HG03064 (cell line): Measurements from ENCODE around the gene ATP6V1G1.

Source experiments
- ATAC-seq: cut with Tn5 transposase; IDR thresholded peaks from one replicate; pipeline ENCODE4 v1.9.1; 2021; ENCODE audit warnings: low read depth; ENCODE audit not compliant: unreplicated experiment

The ATP6V1G1 gene

GRCh38 chr9:114587345-114588202 lies at the start of gene ATP6V1G1:
Gene ATP6V1G1 (plus strand): TSS chr9:114587769. CDS start chr9:114587839, 70 bp downstream.
- ATAC-seq: peak; percentile 95

- ATAC-seq: no peak
These were observed 49.3 kb upstream of the ATP6V1G1 start for GRCh38 chr9:114538241-114538640.

- ATAC-seq: no peak
These were observed 47.7 kb upstream of the ATP6V1G1 start for GRCh38 chr9:114539701-114540380.

GRCh38 chr9:114545055-114545454 lies 42.5 kb upstream of the ATP6V1G1 start:
- no peak for ATAC-seq

- no peak for ATAC-seq
These were observed 40.7 kb upstream of the ATP6V1G1 start for GRCh38 chr9:114546851-114547250.

GRCh38 chr9:114549697-114550330 lies 37.8 kb upstream of the ATP6V1G1 start:
- no peak for ATAC-seq

- ATAC-seq: no peak
These were observed 35.6 kb upstream of the ATP6V1G1 start for GRCh38 chr9:114551750-114552685.

GRCh38 chr9:114552706-114553105 lies 34.9 kb upstream of the ATP6V1G1 start:
- no peak for ATAC-seq

- no peak for ATAC-seq
These were observed 34.4 kb upstream of the ATP6V1G1 start for GRCh38 chr9:114553202-114553601.

GRCh38 chr9:114555696-114556095 lies 31.9 kb upstream of the ATP6V1G1 start:
- ATAC-seq: no peak

GRCh38 chr9:114558027-114558675 lies 29.4 kb upstream of the ATP6V1G1 start:
- ATAC-seq: no peak

GRCh38 chr9:114559830-114560513 lies 27.6 kb upstream of the ATP6V1G1 start:
- no peak for ATAC-seq

- no peak for ATAC-seq
These were observed 26.6 kb upstream of the ATP6V1G1 start for GRCh38 chr9:114560956-114561355.

GRCh38 chr9:114561771-114562170 lies 25.8 kb upstream of the ATP6V1G1 start:
- no peak for ATAC-seq

- ATAC-seq: no peak
These were observed 22.4 kb upstream of the ATP6V1G1 start for GRCh38 chr9:114565204-114565603.

- no peak for ATAC-seq
These were observed 16.8 kb upstream of the ATP6V1G1 start for GRCh38 chr9:114570742-114571141.

GRCh38 chr9:114571391-114571790 lies 16.2 kb upstream of the ATP6V1G1 start:
- ATAC-seq: no peak

GRCh38 chr9:114572199-114572598 lies 15.4 kb upstream of the ATP6V1G1 start:
- no peak for ATAC-seq

- ATAC-seq: no peak
These were observed 13.1 kb upstream of the ATP6V1G1 start for GRCh38 chr9:114574438-114574837.
